IPS DF 4.7 (cell line): Measurements from ENCODE around the gene MCTP2.

ENCODE experiments used
- DNase-seq: peaks from one replicate; pipeline ENCODE4 v3.0.0-alpha.2; 2013; ENCODE audit warnings: low spot score; ENCODE audit errors: extremely low read depth

MCTP2 gene

GRCh38 chr15:94526071-94526689 lies 294.8 kb downstream of the MCTP2 start:
- no peak for DNase-seq

- DNase-seq, result no peak
Measured at GRCh38 chr15:94532226-94532625, 300.9 kb downstream of the MCTP2 start.
